DOHH2 (cell line): ENCODE results near the gene SELP.

Experiments used
- CTCF ChIP-seq: fragments of 200-600 bp; sonication (generic); IDR thresholded peaks from one replicate; pipeline ENCODE4 v1.5.1; 2014; ENCODE audit warnings: antibody characterized with exemption, mild to moderate bottlenecking, low read depth, low read length; ENCODE audit not compliant: poor library complexity, severe bottlenecking
- EZH2phosphoT487 ChIP-seq: fragments of 200-600 bp; sonication (generic); IDR thresholded peaks from 2 replicates; pipeline ENCODE4 v1.6.1; 2017; ENCODE audit warnings: borderline replicate concordance, mild to moderate bottlenecking, antibody characterized with exemption, low read length, moderate library complexity, mixed read lengths

GRCh38 chr1:169576935-169577331 is 53.0 kb downstream of the SELP start:
- no peak for TF ChIP-seq CTCF
- TF ChIP-seq EZH2phosphoT487, result no peak
